Measurements from ENCODE around the gene CHST1.

CHST1 gene

GRCh38 chr11:45622283-45622682 is 43.1 kb downstream of the CHST1 start:
- no peaks in the 10 kb centered on the region for H3K27me3 ChIP-seq (ENCODE audit: insufficient read depth, low read depth)
- H3K79me2 ChIP-seq (ENCODE audit: insufficient read depth, low read depth), result no peaks in the 10 kb centered on the region
- H3K4me3 ChIP-seq (IDR thresholded peaks at IDR 0.05; ENCODE audit: insufficient read depth, low read depth, low read length), result no peak overlapping the region
- no peak for TF ChIP-seq CTCF (conservative IDR thresholded peaks at IDR 0.05; ENCODE audit: low read depth, low read length)
- no peak overlapping the region for H3K27ac ChIP-seq
- H3K4me2 ChIP-seq, result no peak overlapping the region
- H3K9ac ChIP-seq, result no peak overlapping the region
- no peak overlapping the region for H2AFZ ChIP-seq (ENCODE audit: low read depth)
- H3K4me1 ChIP-seq (ENCODE audit: low read depth, poor library complexity, severe bottlenecking), result no peaks in the 10 kb centered on the region
- no peaks in the 10 kb centered on the region for H3K36me3 ChIP-seq (ENCODE audit: insufficient read depth)
- H4K20me1 ChIP-seq (ENCODE audit: insufficient read depth), result no peaks in the 10 kb centered on the region

DNA sequence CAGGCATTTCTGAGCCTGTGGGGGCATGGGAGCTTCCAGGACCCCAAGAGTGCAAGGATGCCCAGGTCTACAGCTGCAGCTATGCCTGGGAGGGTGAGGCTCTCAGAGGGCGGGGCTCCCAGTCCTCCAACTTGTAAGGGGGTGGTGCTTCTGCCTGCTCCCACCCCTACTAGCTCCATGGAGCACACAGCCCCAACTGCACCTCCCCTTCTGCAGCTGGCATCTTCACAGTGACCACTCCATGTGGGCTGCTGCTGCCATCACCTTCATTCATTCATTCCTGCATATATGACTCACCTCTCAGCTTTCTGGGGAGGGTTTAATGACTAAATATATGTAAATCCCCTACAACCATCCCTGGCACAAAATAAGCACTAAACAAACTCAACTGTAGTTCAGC is 43.8 kb downstream of the CHST1 start:
- Histone ChIP-seq H3K4me1 (ENCODE audit: low read depth, poor library complexity, severe bottlenecking) (no peaks in the 10 kb centered on the region), H3K4me3 (IDR thresholded peaks at IDR 0.05; ENCODE audit: insufficient read depth, low read depth, low read length) (no peak overlapping the region), H3K36me3 (ENCODE audit: insufficient read depth) (no peaks in the 10 kb centered on the region), H4K20me1 (ENCODE audit: insufficient read depth) (no peaks in the 10 kb centered on the region), H3K4me2 (no peak overlapping the region), H3K27ac (no peak overlapping the region), H3K27me3 (ENCODE audit: insufficient read depth, low read depth) (no peaks in the 10 kb centered on the region), H2AFZ (ENCODE audit: low read depth) (no peak overlapping the region), H3K9ac (no peak overlapping the region), H3K79me2 (ENCODE audit: insufficient read depth, low read depth) (no peaks in the 10 kb centered on the region)
- no peak for TF ChIP-seq CTCF (conservative IDR thresholded peaks at IDR 0.05; ENCODE audit: low read depth, low read length)

DNA sequence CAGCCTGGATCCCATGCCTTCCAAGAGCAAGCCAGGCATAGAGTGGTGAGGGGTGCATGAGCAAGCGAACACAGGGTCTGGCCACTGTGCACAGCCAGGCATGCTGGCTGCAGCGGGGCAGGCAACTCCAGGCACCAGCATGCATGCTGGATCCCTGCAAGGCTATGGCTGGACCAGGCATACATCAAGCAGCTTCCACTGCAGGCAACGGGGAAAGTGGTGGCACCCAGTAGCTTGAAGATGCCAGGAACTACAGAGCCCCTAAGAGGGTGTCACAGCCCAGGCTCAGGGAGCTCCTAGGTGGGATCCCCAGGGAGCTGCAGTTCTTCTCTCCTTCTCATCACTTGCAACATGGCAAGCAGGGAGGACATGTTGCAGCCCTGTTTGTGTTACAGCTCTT is 45.2 kb downstream of the CHST1 start:
- Histone ChIP-seq H3K36me3 (ENCODE audit: insufficient read depth) (no peaks in the 10 kb centered on the region), H3K4me3 (IDR thresholded peaks at IDR 0.05; ENCODE audit: insufficient read depth, low read depth, low read length) (no peak overlapping the region), H3K27me3 (ENCODE audit: insufficient read depth, low read depth) (no peaks in the 10 kb centered on the region), H3K4me2 (no peak overlapping the region), H2AFZ (ENCODE audit: low read depth) (no peak overlapping the region), H3K27ac (no peak overlapping the region), H3K9ac (no peak overlapping the region), H3K79me2 (ENCODE audit: insufficient read depth, low read depth) (no peaks in the 10 kb centered on the region), H4K20me1 (ENCODE audit: insufficient read depth) (no peaks in the 10 kb centered on the region), H3K4me1 (ENCODE audit: low read depth, poor library complexity, severe bottlenecking) (no peaks in the 10 kb centered on the region)
- TF ChIP-seq CTCF (conservative IDR thresholded peaks at IDR 0.05; ENCODE audit: low read depth, low read length), result no peak

GRCh38 chr11:45618897-45619296 is 46.5 kb downstream of the CHST1 start:
- no peak overlapping the region for H3K27ac ChIP-seq
- H3K4me1 ChIP-seq (ENCODE audit: low read depth, poor library complexity, severe bottlenecking), result no peaks in the 10 kb centered on the region
- no peak overlapping the region for H2AFZ ChIP-seq (ENCODE audit: low read depth)
- H3K4me2 ChIP-seq, result no peak overlapping the region
- H3K4me3 ChIP-seq (IDR thresholded peaks at IDR 0.05; ENCODE audit: insufficient read depth, low read depth, low read length), result no peak overlapping the region
- no peaks in the 10 kb centered on the region for H3K79me2 ChIP-seq (ENCODE audit: insufficient read depth, low read depth)
- H3K9ac ChIP-seq, result no peak overlapping the region
- H3K36me3 ChIP-seq (ENCODE audit: insufficient read depth), result no peaks in the 10 kb centered on the region
- H3K27me3 ChIP-seq (ENCODE audit: insufficient read depth, low read depth), result no peaks in the 10 kb centered on the region
- TF ChIP-seq CTCF (conservative IDR thresholded peaks at IDR 0.05; ENCODE audit: low read depth, low read length), result no peak
- no peaks in the 10 kb centered on the region for H4K20me1 ChIP-seq (ENCODE audit: insufficient read depth)

Data from KMS-11 (cell line).